Right atrium auricular region (tissue), 2 donors: ENCODE measurements around the gene KIAA1328. TPM values are rescaled to one million over a fixed set of nuclear protein-coding genes. Genes with fewer than 3 reads are reported as not detected.

ENCODE experiments used
- DNase-seq: peaks from one replicate; pipeline ENCODE4 v3.0.0-alpha.2; 2019; ENCODE audit warnings: low spot score
- H3K27ac ChIP-seq, 2 donors: fragments of 200-600 bp; sonication (generic); 1 replicate in 1 of 2; 2 replicates in 1 of 2; pipeline ENCODE4 v1.5.1; 2016 to 2019
- H3K27me3 ChIP-seq, 2 donors: fragments of 200-600 bp; sonication (generic); one replicate each; pipeline versions ENCODE4 v1.5.1 to v1.6.0; 2017 to 2019
- H3K36me3 ChIP-seq: fragments of 200-600 bp; sonication (generic); one replicate; pipeline ENCODE4 v1.5.1; 2016
- H3K4me1 ChIP-seq, 2 donors: fragments of 200-600 bp; sonication (generic); one replicate each; pipeline versions ENCODE4 v1.5.1 to v1.6.0; 2017 to 2019
- H3K4me3 ChIP-seq, 2 donors: fragments of 200-600 bp; sonication (generic); 1 replicate in 1 of 2; 2 replicates in 1 of 2; pipeline ENCODE4 v1.5.1; 2017 to 2019; ENCODE audit warnings: mild to moderate bottlenecking in 1 of 2, moderate library complexity in 1 of 2
- H3K9me3 ChIP-seq, 2 donors: fragments of 200-600 bp; sonication (generic); one replicate each; pipeline ENCODE4 v1.5.1; 2019
- total RNA-seq, 2 donors: library from RNA; depleted of rRNA; stranded (reverse); fragments of >200 nt; gene quantifications; one replicate each; pipeline ENCODE4 v1.1.0, GENCODE V29; 2016
- TF ChIP-seq, protein P1 (sequence below), 2 donors: fragments of 200-600 bp; sonication (generic); IDR thresholded peaks; one replicate each; pipeline ENCODE4 v1.5.1; 2019; ENCODE audit warnings: antibody characterized with exemption in 2 of 2

Gene KIAA1328
- total RNA-seq, 2 donors from 2014 or later, result 7.2 to 7.8 TPM

- no peak overlapping the region for H3K4me3 ChIP-seq
- H3K9me3 ChIP-seq, result no peaks in the 10 kb centered on the region
- no peaks in the 10 kb centered on the region for H3K27me3 ChIP-seq
- TF ChIP-seq, protein P1, sequence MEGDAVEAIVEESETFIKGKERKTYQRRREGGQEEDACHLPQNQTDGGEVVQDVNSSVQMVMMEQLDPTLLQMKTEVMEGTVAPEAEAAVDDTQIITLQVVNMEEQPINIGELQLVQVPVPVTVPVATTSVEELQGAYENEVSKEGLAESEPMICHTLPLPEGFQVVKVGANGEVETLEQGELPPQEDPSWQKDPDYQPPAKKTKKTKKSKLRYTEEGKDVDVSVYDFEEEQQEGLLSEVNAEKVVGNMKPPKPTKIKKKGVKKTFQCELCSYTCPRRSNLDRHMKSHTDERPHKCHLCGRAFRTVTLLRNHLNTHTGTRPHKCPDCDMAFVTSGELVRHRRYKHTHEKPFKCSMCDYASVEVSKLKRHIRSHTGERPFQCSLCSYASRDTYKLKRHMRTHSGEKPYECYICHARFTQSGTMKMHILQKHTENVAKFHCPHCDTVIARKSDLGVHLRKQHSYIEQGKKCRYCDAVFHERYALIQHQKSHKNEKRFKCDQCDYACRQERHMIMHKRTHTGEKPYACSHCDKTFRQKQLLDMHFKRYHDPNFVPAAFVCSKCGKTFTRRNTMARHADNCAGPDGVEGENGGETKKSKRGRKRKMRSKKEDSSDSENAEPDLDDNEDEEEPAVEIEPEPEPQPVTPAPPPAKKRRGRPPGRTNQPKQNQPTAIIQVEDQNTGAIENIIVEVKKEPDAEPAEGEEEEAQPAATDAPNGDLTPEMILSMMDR (IDR thresholded peaks at IDR 0.05), result no peak
- H3K4me1 ChIP-seq, result no peaks in the 10 kb centered on the region
- DNase-seq, result no peak
- no peak overlapping the region for H3K27ac ChIP-seq
- peaks cover 19% of the 10 kb centered on the region for H3K36me3 ChIP-seq
These were observed 36.2 kb upstream of the KIAA1328 start for GRCh38 chr18:36792634-36793283.

- no peak overlapping the region for H3K27ac ChIP-seq
- no peaks in the 10 kb centered on the region for H3K27me3 ChIP-seq
- peaks cover 45% of the 10 kb centered on the region for H3K36me3 ChIP-seq
- TF ChIP-seq, protein P1 (IDR thresholded peaks at IDR 0.05), result no peak
- H3K4me3 ChIP-seq, result no peak overlapping the region
- DNase-seq, result no peak
- no peaks in the 10 kb centered on the region for H3K9me3 ChIP-seq
- H3K4me1 ChIP-seq, result no peaks in the 10 kb centered on the region
These were observed 30.0 kb upstream of the KIAA1328 start for GRCh38 chr18:36798738-36799473.

DNA sequence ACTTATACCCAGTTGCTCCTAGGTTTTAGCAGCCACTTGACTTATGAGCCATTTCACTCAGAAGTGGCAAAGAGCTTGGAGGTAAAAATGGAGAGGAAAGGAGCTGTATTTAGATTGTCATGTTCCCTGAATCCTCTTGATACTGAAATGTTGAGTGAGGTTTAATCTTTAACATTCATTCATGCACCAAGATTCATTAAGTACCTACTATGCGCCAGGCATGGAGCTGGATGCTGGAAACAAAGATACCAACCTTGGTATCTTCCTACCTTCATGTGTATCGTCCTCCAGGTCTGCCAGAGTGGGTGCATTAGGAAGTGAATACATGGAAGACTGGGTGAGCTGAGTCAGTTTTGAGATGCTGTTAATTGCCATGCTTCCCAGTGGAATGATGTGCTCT, 23.8 kb upstream of the KIAA1328 start:
- DNase-seq, result no peak
- peaks cover 51% of the 10 kb centered on the region for H3K36me3 ChIP-seq
- H3K9me3 ChIP-seq, result no peaks in the 10 kb centered on the region
- no peaks in the 10 kb centered on the region for H3K4me1 ChIP-seq
- no peak overlapping the region for H3K27ac ChIP-seq
- no peaks in the 10 kb centered on the region for H3K27me3 ChIP-seq
- H3K4me3 ChIP-seq, result no peak overlapping the region
- TF ChIP-seq, protein P1 (IDR thresholded peaks at IDR 0.05), result no peak

- Histone ChIP-seq H3K27me3 (no peaks in the 10 kb centered on the region), H3K4me1 (peaks cover 0 to 22% of the 10 kb centered on the region in 2 donors), H3K9me3 (no peaks in the 10 kb centered on the region), H3K27ac (no peak overlapping the region), H3K36me3 (peaks cover 40% of the 10 kb centered on the region), H3K4me3 (no peak overlapping the region)
- TF ChIP-seq, protein P1 (IDR thresholded peaks at IDR 0.05), result no peak
- no peak for DNase-seq
These were observed 20.2 kb upstream of the KIAA1328 start for GRCh38 chr18:36808681-36809080.

- Histone ChIP-seq H3K27me3 (no peaks in the 10 kb centered on the region), H3K9me3 (no peaks in the 10 kb centered on the region), H3K4me1 (peaks cover 0 to 26% of the 10 kb centered on the region in 2 donors), H3K36me3 (peaks cover 30% of the 10 kb centered on the region), H3K27ac (no peak overlapping the region), H3K4me3 (no peak overlapping the region)
- no peak for DNase-seq
- TF ChIP-seq, protein P1 (IDR thresholded peaks at IDR 0.05), result peak; percentile 66 to 86
These were observed 19.1 kb upstream of the KIAA1328 start for GRCh38 chr18:36809590-36810381.
